WTC11 (cell line): ENCODE results near the gene TIMP2. TPM values are rescaled to one million over a fixed set of nuclear protein-coding genes. Genes with fewer than 3 reads are reported as not detected.

Source experiments
- ATAC-seq: fragments of 200-7000 bp; cut with Tn5 transposase; 2 replicates; pipeline ENCODE4 v1.10.0; 2021; ENCODE audit warnings: mild to moderate bottlenecking, moderate library complexity
- CTCF ChIA-PET: fragments of 300-600 bp; sonication (Branson Sonifier 250); formaldehyde crosslinking; loops from one replicate; lab custom pipeline; 2021; ENCODE audit warnings: antibody characterized with exemption; lab: Charles Lee
- POLR2A ChIA-PET: fragments of 350-600 bp; sonication (Branson Sonifier 250); formaldehyde crosslinking; loops from one replicate; lab custom pipeline; 2021; ENCODE audit warnings: antibody characterized with exemption; lab: Charles Lee
- DNase-seq: peaks from one replicate; pipeline ENCODE4 v3.0.0; 2021; ENCODE audit warnings: low spot score
- H3K27ac Mint-ChIP-seq: 2 replicates; pipeline ENCODE4 v1.8.0; 2021; ENCODE audit warnings: mixed read lengths
- H3K27me3 Mint-ChIP-seq: 2 replicates; pipeline ENCODE4 v1.8.0; 2021; ENCODE audit warnings: low read depth, mild to moderate bottlenecking, moderate library complexity, mixed read lengths
- H3K36me3 Mint-ChIP-seq: 2 replicates; pipeline ENCODE4 v1.8.0; 2021; ENCODE audit warnings: mixed read lengths
- H3K4me1 Mint-ChIP-seq: 2 replicates; pipeline ENCODE4 v1.8.0; 2022; ENCODE audit warnings: mixed read lengths
- H3K4me3 Mint-ChIP-seq: 2 replicates; pipeline ENCODE4 v1.8.0; 2021; ENCODE audit warnings: mild to moderate bottlenecking, moderate library complexity, mixed read lengths
- H3K9me3 Mint-ChIP-seq: 2 replicates; pipeline ENCODE4 v1.8.0; 2021; ENCODE audit warnings: mixed read lengths
- CBFB ChIP-seq: sonication (generic); formaldehyde crosslinking; IDR thresholded peaks from 2 replicates; pipeline ENCODE4 v1.8.1; 2022; ENCODE audit warnings: mild to moderate bottlenecking, low read depth, missing genetic modification reagents
- EMX1 ChIP-seq: fragments of 250-450 bp; sonication (Bioruptor Pico); IDR thresholded peaks from 2 replicates; pipeline ENCODE4 v1.8.0; 2021; ENCODE audit warnings: mild to moderate bottlenecking
- FOXK1 ChIP-seq: sonication (generic); formaldehyde crosslinking; IDR thresholded peaks from 2 replicates; pipeline ENCODE4 v1.8.0; 2022; ENCODE audit warnings: mild to moderate bottlenecking, moderate library complexity, missing genetic modification reagents
- HMGA2 ChIP-seq: fragments of 250-450 bp; sonication (Bioruptor Pico); IDR thresholded peaks from 2 replicates; pipeline ENCODE4 v1.4.0; 2021; ENCODE audit warnings: mild to moderate bottlenecking, moderate library complexity
- JUN ChIP-seq: sonication (generic); formaldehyde crosslinking; IDR thresholded peaks from 2 replicates; pipeline ENCODE4 v1.8.0; 2023; ENCODE audit warnings: mild to moderate bottlenecking, missing genetic modification reagents
- MXD4 ChIP-seq: fragments of 250-450 bp; sonication (Bioruptor Pico); IDR thresholded peaks from 2 replicates; pipeline ENCODE4 v1.8.0; 2021; ENCODE audit warnings: mild to moderate bottlenecking, moderate library complexity, borderline replicate concordance
- MYBL2 ChIP-seq: sonication (generic); formaldehyde crosslinking; IDR thresholded peaks from 2 replicates; pipeline ENCODE4 v1.8.1; 2023; ENCODE audit warnings: mild to moderate bottlenecking, moderate library complexity, missing genetic modification reagents
- NFYB ChIP-seq: sonication (generic); formaldehyde crosslinking; conservative IDR thresholded peaks from 2 replicates; pipeline ENCODE4 v1.8.0; 2022; ENCODE audit warnings: low read depth, missing genetic modification reagents
- RORB ChIP-seq: fragments of 250-450 bp; sonication (Bioruptor Pico); IDR thresholded peaks from 2 replicates; pipeline ENCODE4 v1.9.0; 2021; ENCODE audit warnings: mild to moderate bottlenecking
- SMAD3 ChIP-seq: sonication (generic); formaldehyde crosslinking; IDR thresholded peaks from 2 replicates; pipeline ENCODE4 v1.8.0; 2022; ENCODE audit warnings: missing genetic modification reagents, mild to moderate bottlenecking, borderline replicate concordance
- ZNF121 ChIP-seq: sonication (generic); formaldehyde crosslinking; IDR thresholded peaks from 2 replicates; pipeline ENCODE4 v1.8.0; 2023; ENCODE audit warnings: missing genetic modification reagents
- ZNF138 ChIP-seq: sonication (generic); formaldehyde crosslinking; conservative IDR thresholded peaks from 2 replicates; pipeline ENCODE4 v1.8.1; 2022; ENCODE audit warnings: mild to moderate bottlenecking, moderate library complexity, missing genetic modification reagents
- ZNF219 ChIP-seq: sonication (generic); formaldehyde crosslinking; IDR thresholded peaks from 2 replicates; pipeline ENCODE4 v1.8.0; 2023; ENCODE audit warnings: missing genetic modification reagents, mild to moderate bottlenecking, borderline replicate concordance
- ZNF232 ChIP-seq: sonication (generic); formaldehyde crosslinking; IDR thresholded peaks from 2 replicates; pipeline ENCODE4 v1.8.0; 2022; ENCODE audit warnings: mild to moderate bottlenecking, missing genetic modification reagents
- ZNF423 ChIP-seq: fragments of 250-450 bp; sonication (Bioruptor Pico); IDR thresholded peaks from 2 replicates; pipeline ENCODE4 v2.1.2; 2022; ENCODE audit warnings: mild to moderate bottlenecking, moderate library complexity
- total RNA-seq: library from RNA; stranded (reverse); gene quantifications from 3 replicates; pipeline ENCODE4 v1.2.3, GENCODE V29; 2021
- TF ChIP-seq, protein P1 (sequence below): sonication (generic); formaldehyde crosslinking; IDR thresholded peaks from 2 replicates; pipeline ENCODE4 v1.8.0; 2022; ENCODE audit warnings: missing genetic modification reagents
- TF ChIP-seq, protein P2 (sequence below): sonication (generic); formaldehyde crosslinking; IDR thresholded peaks from 2 replicates; pipeline ENCODE4 v1.8.1; 2023; ENCODE audit warnings: mild to moderate bottlenecking, missing genetic modification reagents, borderline replicate concordance
- TF ChIP-seq, protein P3 (sequence below): fragments of 250-450 bp; sonication (Bioruptor Pico); IDR thresholded peaks from 2 replicates; pipeline ENCODE4 v1.9.0; 2021; ENCODE audit warnings: moderate library complexity, mild to moderate bottlenecking, inconsistent platforms, borderline replicate concordance
- TF ChIP-seq, protein P4 (sequence below): sonication (generic); formaldehyde crosslinking; IDR thresholded peaks from 2 replicates; pipeline ENCODE4 v1.8.1; 2023; ENCODE audit warnings: mild to moderate bottlenecking, missing genetic modification reagents
- TF ChIP-seq, protein P5 (sequence below): sonication (generic); formaldehyde crosslinking; conservative IDR thresholded peaks from 2 replicates; pipeline ENCODE4 v1.8.1; 2022; ENCODE audit warnings: mild to moderate bottlenecking, missing genetic modification reagents

Gene TIMP2
- total RNA-seq, 1 experiment from 2014 or later = 37.1 TPM

- peaks cover 28% of the 10 kb centered on the region for H3K4me1 Mint-ChIP-seq
- peak overlapping the region; percentile 73 for H3K4me3 Mint-ChIP-seq
- no peaks in the 10 kb centered on the region for H3K36me3 Mint-ChIP-seq
- DNase-seq = peak; percentile 82
- ChIA-PET CTCF (interaction anchor here (1.3 to 1.8 kb wide), 5 partner anchors 24 to 71 kb away, joined by 3 to 11 read pairs (median 7); no protein-coding TSS in a partner anchor), POLR2A (interaction anchor here (0.6 to 1.3 kb wide), 2 partner anchors 25 to 50 kb away, joined by 3 to 4 read pairs; no protein-coding TSS in a partner anchor)
- peak; percentile 60 for ATAC-seq
- no peak overlapping the region for H3K27ac Mint-ChIP-seq
- TF ChIP-seq MYBL2 (no peak), HMGA2 (CRISPR knock-in tag) (no peak)
- TF ChIP-seq, protein P1, sequence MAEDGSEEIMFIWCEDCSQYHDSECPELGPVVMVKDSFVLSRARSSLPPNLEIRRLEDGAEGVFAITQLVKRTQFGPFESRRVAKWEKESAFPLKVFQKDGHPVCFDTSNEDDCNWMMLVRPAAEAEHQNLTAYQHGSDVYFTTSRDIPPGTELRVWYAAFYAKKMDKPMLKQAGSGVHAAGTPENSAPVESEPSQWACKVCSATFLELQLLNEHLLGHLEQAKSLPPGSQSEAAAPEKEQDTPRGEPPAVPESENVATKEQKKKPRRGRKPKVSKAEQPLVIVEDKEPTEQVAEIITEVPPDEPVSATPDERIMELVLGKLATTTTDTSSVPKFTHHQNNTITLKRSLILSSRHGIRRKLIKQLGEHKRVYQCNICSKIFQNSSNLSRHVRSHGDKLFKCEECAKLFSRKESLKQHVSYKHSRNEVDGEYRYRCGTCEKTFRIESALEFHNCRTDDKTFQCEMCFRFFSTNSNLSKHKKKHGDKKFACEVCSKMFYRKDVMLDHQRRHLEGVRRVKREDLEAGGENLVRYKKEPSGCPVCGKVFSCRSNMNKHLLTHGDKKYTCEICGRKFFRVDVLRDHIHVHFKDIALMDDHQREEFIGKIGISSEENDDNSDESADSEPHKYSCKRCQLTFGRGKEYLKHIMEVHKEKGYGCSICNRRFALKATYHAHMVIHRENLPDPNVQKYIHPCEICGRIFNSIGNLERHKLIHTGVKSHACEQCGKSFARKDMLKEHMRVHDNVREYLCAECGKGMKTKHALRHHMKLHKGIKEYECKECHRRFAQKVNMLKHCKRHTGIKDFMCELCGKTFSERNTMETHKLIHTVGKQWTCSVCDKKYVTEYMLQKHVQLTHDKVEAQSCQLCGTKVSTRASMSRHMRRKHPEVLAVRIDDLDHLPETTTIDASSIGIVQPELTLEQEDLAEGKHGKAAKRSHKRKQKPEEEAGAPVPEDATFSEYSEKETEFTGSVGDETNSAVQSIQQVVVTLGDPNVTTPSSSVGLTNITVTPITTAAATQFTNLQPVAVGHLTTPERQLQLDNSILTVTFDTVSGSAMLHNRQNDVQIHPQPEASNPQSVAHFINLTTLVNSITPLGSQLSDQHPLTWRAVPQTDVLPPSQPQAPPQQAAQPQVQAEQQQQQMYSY (CRISPR knock-in tag) = peak; percentile 86
- H3K9me3 Mint-ChIP-seq = no peaks in the 10 kb centered on the region
- H3K27me3 Mint-ChIP-seq = peaks cover 3% of the 10 kb centered on the region; the same call in 1 of the 2 replicates
These were observed 1.3 kb downstream of the TIMP2 start for GRCh38 chr17:78923660-78924453.

DNA sequence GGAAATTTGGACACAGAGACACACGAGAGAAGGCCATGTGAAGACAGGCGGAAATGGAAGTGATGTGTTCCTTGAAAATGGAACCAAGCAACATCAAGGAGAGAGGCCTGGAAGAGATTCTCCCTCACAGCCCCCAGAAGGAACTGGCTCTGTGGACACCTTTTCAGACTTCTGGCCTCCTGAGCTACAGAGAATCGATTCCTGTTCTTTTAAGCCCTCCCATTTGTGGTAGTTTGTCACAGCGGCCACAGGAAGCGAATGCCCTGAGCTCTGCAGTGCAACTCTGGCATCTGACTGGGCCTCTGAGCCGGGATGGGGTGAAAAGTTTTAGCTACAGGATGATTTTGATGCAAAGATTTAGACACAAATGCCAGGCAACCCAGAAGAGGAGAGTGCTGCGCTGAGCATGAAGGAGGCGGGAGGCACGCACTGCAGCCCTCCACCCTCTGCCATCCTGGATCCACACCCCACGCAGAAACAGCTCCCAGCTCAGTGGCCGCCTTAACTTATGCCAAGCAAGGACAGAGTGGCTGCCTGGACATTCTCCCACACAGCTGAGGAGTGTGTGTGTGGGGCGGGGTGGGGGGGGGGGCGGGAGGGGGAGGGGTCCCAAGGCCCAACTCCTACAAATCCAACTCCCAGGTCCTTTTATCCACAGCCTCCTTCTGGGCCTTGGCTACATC, 2.2 kb downstream of the TIMP2 start:
- ChIA-PET CTCF (interaction anchor here (1.0 to 1.8 kb wide), 5 partner anchors 23 to 100 kb away, joined by 3 to 11 read pairs (median 7); no protein-coding TSS in a partner anchor), POLR2A (interaction anchor here (1.3 kb wide), 1 partner anchor 24 kb away, joined by 4 read pairs; no protein-coding TSS in a partner anchor)
- no peaks in the 10 kb centered on the region for H3K36me3 Mint-ChIP-seq
- no peak for TF ChIP-seq CBFB (CRISPR knock-in tag)
- TF ChIP-seq JUN (CRISPR knock-in tag) = no peak
- TF ChIP-seq, protein P2, sequence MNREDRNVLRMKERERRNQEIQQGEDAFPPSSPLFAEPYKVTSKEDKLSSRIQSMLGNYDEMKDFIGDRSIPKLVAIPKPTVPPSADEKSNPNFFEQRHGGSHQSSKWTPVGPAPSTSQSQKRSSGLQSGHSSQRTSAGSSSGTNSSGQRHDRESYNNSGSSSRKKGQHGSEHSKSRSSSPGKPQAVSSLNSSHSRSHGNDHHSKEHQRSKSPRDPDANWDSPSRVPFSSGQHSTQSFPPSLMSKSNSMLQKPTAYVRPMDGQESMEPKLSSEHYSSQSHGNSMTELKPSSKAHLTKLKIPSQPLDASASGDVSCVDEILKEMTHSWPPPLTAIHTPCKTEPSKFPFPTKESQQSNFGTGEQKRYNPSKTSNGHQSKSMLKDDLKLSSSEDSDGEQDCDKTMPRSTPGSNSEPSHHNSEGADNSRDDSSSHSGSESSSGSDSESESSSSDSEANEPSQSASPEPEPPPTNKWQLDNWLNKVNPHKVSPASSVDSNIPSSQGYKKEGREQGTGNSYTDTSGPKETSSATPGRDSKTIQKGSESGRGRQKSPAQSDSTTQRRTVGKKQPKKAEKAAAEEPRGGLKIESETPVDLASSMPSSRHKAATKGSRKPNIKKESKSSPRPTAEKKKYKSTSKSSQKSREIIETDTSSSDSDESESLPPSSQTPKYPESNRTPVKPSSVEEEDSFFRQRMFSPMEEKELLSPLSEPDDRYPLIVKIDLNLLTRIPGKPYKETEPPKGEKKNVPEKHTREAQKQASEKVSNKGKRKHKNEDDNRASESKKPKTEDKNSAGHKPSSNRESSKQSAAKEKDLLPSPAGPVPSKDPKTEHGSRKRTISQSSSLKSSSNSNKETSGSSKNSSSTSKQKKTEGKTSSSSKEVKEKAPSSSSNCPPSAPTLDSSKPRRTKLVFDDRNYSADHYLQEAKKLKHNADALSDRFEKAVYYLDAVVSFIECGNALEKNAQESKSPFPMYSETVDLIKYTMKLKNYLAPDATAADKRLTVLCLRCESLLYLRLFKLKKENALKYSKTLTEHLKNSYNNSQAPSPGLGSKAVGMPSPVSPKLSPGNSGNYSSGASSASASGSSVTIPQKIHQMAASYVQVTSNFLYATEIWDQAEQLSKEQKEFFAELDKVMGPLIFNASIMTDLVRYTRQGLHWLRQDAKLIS (CRISPR knock-in tag) = no peak
- TF ChIP-seq ZNF423 = no peak
- TF ChIP-seq, protein P3, sequence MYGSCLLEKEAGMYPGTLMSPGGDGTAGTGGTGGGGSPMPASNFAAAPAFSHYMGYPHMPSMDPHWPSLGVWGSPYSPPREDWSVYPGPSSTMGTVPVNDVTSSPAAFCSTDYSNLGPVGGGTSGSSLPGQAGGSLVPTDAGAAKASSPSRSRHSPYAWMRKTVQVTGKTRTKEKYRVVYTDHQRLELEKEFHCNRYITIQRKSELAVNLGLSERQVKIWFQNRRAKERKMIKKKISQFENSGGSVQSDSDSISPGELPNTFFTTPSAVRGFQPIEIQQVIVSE (CRISPR knock-in tag) = no peak
- TF ChIP-seq ZNF121 (CRISPR knock-in tag) = no peak
- no peak for DNase-seq
- peaks cover 3% of the 10 kb centered on the region; the same call in 1 of the 2 replicates for H3K27me3 Mint-ChIP-seq
- ATAC-seq = no peak
- no peaks in the 10 kb centered on the region for H3K9me3 Mint-ChIP-seq
- H3K4me1 Mint-ChIP-seq = peaks cover 28% of the 10 kb centered on the region
- H3K4me3 Mint-ChIP-seq = peak overlapping the region; percentile 73
- H3K27ac Mint-ChIP-seq = no peak overlapping the region

GRCh38 chr17:78921437-78921971, 3.7 kb downstream of the TIMP2 start:
- H3K27ac Mint-ChIP-seq = no peak overlapping the region
- peaks cover 32% of the 10 kb centered on the region for H3K4me1 Mint-ChIP-seq
- H3K4me3 Mint-ChIP-seq = no peak overlapping the region
- DNase-seq = no peak
- H3K9me3 Mint-ChIP-seq = no peaks in the 10 kb centered on the region
- H3K36me3 Mint-ChIP-seq = no peaks in the 10 kb centered on the region
- no peak for ATAC-seq
- ChIA-PET POLR2A (no interaction called here), CTCF (no interaction called here)
- H3K27me3 Mint-ChIP-seq = peaks cover 3% of the 10 kb centered on the region; the same call in 1 of the 2 replicates
- no peak for TF ChIP-seq RORB (CRISPR knock-in tag)
- no peak for TF ChIP-seq ZNF138 (CRISPR knock-in tag)
- no peak for TF ChIP-seq CBFB (CRISPR knock-in tag)
- TF ChIP-seq, protein P4, sequence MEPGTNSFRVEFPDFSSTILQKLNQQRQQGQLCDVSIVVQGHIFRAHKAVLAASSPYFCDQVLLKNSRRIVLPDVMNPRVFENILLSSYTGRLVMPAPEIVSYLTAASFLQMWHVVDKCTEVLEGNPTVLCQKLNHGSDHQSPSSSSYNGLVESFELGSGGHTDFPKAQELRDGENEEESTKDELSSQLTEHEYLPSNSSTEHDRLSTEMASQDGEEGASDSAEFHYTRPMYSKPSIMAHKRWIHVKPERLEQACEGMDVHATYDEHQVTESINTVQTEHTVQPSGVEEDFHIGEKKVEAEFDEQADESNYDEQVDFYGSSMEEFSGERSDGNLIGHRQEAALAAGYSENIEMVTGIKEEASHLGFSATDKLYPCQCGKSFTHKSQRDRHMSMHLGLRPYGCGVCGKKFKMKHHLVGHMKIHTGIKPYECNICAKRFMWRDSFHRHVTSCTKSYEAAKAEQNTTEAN = no peak
- no peak for TF ChIP-seq MXD4 (CRISPR knock-in tag)
- TF ChIP-seq ZNF232 (CRISPR knock-in tag) = no peak
- no peak for TF ChIP-seq FOXK1 (CRISPR knock-in tag)
- TF ChIP-seq EMX1 (CRISPR knock-in tag) = no peak
- no peak for TF ChIP-seq NFYB
- TF ChIP-seq SMAD3 (CRISPR knock-in tag) = no peak
- TF ChIP-seq, protein P5, sequence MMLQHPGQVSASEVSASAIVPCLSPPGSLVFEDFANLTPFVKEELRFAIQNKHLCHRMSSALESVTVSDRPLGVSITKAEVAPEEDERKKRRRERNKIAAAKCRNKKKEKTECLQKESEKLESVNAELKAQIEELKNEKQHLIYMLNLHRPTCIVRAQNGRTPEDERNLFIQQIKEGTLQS (CRISPR knock-in tag) = no peak
- no peak for TF ChIP-seq ZNF219 (CRISPR knock-in tag)
